Hippocampal formation (tissue), 2 donors: ENCODE measurements around the gene TMEM202.
"Not testable (repeated sequence)": the region's sequence is repeated elsewhere in the genome, so short reads cannot be mapped to it uniquely, and the experiment has no call there.

ENCODE experiments used
- DNase-seq, 2 donors: peaks; one replicate each; lab custom pipeline; 2025; lab: John Stamatoyannopoulos, UW

Gene TMEM202

DNA sequence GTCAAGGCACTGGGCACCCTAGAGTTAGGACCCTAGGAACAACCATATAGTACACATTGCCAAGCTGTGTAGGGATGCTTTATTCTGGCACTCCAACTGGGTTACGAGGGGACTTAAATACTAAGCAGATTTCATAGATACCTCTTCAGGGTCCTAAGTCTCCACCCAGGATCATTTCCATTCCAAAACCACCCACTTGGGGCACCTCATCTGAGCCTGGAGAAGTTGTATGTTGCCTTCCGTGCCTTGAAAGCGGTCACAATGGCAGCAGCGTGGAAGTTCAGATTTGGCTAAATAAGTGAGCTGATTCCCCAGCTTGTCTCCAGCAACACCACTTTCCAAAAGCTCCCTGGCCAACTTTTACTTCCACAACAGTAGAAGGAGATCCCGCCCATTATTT lies 4.6 kb downstream of the TMEM202 start:
- DNase-seq: no peak

DNA sequence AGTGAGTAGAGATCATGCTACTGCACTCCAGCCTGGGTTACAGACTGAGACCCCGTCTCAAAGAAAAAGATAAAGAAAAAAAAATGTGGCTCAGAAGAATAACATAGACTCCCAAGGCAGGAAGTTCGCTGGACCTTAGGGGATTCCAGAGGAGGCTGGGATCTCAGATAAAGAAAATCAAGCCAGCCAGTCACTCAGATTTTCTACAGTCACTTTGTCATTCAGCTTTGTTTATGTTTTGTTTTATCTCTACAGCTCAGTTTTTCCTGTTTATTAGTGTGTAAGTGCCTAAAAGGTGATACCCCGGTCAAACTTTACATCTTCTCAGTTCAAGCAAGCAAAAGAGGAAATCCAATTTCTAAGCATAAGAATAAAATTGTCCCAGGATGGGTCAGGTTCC lies 6.3 kb downstream of the TMEM202 start:
- no peak for DNase-seq

DNA sequence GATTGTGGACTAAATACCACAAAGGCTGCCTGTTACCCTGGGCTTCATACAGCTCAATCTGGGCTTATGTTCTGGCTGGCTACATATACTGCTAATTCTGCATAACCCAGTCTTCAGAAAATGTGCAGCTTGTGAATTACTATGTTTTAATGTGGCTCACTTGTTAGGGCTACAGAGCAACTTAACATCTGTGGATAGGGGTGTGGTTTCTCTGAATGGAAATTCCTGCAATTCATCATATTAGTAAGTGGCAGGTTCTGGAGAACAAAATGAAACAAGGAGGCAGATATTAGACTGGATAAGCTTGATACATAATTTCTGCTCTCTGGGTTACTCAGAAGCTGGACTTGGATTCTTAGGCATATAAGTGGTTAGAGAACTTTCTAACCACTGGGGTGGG lies 6.7 kb downstream of the TMEM202 start:
- no peak for DNase-seq

DNA sequence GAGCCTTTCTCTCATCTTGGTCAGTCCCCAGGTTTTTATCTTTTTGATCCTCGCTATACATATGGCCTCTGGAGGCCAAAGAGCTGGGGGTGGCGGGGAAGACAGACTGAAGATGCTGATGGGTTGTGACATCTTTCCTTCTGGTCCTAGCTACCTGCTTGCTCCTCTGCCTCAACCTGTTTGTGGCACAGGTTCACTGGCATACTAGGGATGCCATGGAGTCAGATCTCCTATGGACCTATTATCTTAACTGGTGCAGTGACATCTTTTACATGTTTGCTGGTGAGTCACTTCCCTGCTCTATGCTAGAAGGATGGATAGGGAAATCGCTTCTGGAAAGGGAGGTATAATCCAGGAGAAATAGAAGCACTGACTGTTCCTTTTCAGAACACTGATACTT lies 8.8 kb downstream of the TMEM202 start:
- DNase-seq: no peak

DNA sequence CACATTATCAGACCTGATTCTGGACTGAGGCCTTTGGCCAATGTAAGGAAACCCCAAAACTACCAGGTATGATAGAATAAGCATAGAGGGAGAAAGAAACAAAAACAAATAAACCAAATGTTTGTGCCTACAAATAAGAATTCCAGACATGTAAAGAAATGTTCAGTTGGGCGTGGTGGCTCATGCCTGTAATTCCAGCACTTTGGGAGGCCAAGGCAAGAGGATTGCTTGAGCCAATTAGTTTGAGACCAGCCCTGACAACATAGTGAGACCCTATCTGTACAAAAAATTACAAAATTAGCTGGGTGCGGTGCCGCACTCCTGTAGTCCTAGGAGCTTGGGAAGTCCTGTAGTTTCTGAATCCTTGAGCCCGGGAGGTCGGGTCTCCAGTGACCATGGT lies 13.0 kb downstream of the TMEM202 start:
- no peak for DNase-seq

DNA sequence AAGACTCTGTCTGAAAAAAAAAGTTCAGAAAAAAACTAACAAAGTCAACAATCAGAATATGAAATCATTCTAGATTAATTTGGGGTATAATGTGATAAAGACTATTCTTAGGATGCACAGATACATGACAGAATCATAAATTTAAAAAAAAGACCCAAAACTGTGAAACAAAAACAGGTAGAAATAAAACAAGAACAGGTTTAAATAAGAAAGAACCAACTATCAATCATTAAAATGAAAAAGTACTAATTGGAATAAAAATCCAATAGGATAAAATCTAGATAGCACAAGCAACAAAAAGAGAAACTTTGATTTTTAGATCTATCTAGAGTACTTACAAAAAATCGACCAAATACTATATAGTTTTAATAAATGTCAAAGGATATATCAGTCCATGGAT lies 13.4 kb downstream of the TMEM202 start:
- DNase-seq: no peak

DNA sequence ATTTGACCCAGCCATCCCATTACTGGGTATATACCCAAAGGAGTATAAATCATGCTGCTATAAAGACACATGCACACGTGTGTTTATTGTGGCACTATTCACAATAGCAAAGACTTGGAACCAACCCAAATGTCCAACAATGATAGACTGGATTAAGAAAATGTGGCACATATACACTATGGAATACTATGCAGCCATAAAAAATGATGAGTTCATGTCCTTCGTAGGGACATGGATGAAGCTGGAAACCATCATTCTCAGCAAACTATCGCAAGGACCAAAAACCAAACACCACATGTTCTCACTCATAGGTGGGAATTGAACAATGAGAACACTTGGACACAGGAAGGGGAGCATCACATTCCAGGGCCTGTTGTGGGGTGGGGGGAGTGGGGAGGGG lies 15.2 kb downstream of the TMEM202 start:
- not testable (repeated sequence) for DNase-seq

DNA sequence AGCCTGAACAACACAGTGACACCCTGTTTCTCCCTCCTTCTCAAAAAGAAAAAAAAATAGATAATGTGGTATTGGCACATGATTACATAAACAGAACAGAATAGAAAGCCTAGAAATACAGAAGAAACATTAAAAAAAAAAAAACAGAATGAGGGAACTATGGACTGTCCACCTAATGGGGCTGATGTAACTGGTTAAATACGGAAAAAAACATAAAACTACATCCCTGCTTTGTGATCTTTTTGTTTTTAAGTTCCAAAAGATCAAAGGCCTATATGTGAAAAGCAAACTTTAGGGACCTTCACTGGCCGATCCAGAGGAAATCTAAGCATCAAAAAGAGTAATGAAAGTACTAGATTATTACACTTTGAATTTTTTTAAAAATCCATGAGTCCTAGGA lies 17.2 kb downstream of the TMEM202 start:
- no peak for DNase-seq

DNA sequence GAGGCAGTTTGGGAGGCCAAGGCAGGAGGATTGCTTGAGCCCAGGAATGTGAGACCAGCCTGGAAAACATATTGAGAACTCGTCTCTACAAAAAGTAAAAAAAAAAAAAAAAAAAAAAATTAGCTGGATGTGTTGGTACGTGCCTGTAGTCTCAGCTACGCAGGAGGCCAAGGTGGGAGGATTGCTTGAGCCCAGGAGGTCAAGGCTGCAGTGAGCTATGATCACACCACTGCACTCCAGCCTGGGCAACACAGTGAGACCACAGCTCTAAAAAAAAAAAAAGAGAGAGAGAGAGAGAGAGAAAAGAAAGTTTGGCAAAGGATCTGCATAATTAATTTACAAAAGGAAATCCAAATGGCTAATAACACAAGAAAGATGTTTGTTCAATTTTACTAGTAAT lies 21.7 kb downstream of the TMEM202 start:
- DNase-seq: not testable (repeated sequence)

DNA sequence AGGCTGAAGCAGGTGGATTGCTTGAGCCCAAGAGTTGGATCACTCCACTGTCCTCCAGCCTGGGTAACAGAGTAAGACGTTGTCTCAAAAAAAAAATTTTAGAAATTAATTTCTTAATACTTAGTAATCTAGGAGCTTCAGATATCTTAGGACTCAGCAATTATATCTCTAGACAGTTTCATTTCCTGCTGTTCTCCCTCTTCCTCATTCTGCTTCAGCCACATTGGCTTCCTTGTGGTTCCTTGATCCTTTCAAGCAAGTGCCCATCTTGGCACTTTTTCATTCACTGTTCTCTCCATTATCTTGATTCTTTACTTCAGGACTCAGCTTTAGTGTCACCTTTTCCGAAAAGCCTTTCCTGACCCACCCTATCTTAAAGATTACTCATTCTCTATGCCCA lies 22.5 kb downstream of the TMEM202 start:
- no peak for DNase-seq

DNA sequence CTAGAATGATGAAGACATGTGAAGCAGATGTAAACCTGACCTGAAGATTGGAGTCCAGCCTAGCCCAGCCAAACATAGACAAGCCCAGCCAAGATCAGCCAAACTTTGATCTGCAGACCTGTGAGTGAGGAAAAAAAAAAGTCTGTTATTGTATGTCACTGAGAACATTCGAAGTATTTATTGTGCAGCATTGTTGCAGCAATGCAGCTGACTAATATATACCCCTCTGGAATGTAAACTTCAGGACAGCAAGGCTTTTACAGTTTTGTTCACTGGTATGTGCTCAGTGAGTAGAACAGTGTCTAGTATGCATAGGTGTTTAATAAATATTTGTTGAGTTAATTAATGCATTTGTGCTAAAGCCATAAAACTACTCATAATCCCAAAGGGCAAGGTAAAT lies 23.4 kb downstream of the TMEM202 start:
- DNase-seq: no peak

DNA sequence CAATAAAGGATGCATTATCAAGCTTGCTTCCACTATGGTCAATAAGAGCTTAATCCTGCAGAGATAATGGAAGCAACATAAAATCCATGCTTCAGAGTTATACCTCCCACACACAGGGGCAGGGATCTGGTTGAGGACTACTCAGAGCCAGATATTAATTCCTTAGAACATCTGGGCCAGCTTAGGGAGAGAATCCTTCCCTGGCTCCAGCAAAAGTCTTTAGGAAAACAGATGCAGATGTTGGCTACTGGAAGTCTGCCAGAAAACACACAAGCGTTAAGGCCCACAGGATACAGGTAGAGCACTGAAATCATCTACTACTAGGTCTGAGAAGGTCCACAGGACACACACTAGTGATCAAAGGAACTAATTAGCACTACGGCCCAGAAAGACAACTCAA lies 25.2 kb downstream of the TMEM202 start:
- no peak for DNase-seq

DNA sequence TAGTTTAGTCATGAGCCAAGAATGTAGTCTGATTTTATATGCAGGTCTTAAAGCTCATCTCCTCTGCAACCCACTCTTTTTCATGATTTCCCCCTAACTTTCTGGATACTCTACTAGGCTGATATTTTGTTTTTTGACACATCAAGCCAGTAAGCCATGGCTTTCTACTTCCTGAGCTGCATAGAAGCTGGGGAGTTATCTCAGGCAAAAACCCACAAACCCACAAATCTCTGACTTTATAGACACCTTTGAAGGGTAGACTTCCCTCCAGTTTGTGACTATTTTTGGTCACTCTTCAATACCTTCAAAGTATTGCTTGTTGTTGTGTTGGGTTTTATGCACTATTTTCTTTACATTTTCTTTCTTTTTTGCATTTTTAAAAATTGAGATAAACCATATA lies 28.6 kb downstream of the TMEM202 start:
- DNase-seq: no peak

DNA sequence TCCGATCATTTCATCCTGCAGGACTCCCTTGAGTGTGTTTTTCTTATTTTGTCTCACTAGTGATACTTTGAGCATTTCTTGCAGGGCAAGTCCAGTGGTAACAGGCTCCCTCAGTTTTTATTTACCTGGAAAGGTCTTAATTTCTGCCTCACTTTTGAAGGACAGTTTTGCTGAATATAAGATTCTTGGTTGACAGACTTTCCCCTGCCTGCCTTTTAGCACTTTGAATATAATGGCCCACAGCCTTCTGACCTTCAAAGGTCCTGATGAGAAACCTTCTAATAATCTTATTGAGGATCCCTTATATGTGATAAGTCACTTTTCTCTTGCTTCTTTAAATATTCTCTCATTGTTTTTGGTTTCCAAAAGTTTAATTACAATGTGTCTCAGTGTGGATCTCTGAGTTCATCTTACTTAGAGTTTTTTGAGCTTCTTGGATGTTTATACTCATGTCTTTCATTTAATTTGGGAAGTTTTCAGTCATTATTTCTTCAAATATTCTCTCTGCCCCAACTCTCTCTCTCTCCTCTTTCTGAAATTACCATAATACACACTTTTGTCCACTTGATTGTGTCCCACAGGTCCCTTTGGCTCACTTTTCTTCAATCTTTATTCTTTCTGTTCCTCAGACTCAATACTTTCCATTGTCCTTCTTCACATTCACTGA lies 39.7 kb downstream of the TMEM202 start:
- DNase-seq: no peak

DNA sequence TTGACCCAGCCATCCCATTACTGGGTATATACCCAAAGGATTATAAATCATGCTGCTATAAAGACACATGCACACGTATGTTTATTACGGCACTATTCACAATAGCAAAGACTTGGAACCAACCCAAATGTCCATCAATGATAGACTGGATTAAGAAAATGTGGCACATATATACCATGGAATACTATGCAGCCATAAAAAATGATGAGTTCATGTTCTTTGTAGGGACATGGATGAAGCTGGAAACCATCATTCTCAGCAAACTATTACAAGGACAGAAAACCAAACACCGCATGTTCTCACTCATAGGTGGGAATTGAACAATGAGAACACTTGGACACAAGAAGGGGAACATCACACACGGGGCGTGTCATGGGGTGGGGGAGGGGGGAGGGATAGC lies 44.7 kb downstream of the TMEM202 start:
- DNase-seq: not testable (repeated sequence)

DNA sequence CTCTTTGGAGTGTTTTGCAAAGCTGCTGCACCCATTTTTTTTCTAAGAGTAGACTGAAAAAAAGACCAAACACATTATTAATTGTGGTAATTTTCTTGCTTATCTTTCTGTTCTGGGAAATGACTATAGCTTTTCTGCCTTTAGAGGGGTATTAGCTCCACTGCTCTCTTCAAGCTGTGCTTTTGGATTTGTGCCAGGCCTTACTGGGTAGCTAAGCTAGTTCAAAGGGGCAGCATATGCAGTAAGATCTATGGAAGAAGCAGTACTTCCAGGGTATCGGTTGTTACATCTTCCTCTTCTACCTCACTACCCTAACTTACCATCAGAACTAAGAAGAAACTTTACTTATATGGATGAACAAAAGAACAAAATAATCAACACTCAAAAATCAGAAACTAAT lies 47.3 kb downstream of the TMEM202 start:
- DNase-seq: no peak

DNA sequence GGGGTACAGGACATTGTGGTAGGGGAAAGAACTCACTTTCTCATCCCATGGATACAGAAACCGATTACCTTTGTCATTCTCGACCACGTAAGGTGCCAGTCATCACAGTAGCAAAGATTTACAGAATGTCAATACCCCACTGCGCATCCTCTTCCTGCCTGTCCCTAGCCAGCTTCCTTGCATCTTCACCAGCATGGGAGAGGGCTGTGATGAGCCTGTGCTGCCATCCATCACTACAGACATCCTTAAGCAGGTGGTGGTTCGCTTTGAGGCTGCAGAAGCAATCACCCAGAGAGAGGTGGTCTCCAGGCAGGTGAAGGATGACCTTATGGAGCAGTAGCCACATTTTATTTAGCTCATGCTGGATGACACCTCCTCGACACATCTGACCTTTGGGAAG lies 52.7 kb downstream of the TMEM202 start:
- no peak for DNase-seq

DNA sequence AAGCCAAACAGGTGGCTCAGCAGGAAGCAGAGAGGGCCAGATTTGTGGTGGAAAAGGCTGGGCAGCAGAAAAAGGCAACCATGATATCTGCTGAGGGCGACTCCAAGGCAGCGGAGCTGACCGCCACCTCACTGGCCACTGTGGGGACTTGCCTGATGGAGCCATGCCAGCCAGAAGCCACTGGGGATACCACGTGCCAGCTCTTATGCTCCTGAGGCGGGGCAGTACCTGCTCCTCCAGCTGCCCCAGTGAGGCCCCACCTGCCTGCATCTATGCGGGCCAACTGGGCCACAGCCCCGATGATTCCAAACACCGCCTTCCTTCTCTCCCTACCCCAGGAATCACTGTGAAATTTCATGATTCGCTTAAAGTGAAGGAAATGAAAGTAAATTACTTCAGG lies 53.1 kb downstream of the TMEM202 start:
- no peak for DNase-seq

DNA sequence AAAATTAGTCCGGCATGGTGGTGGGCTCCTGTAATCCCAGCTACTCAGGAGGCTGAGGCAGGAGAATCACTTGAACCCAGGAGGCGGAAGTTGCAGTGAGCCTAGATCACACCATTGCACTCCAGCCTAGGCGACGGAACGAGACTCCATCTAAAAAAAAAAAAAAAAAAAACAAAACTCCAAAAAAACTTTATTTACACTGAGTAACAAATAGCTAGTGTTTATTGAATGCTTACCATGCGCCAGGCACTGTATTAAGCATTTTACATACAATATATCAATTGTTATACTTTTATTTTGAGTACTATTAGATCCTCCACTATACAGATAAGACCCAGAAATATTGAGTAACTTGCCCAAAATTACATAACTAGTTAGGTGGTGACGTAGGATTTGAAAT lies 58.6 kb downstream of the TMEM202 start:
- no peak for DNase-seq
